GM21381 (cell line): Measurements from ENCODE around the gene DBR1.

Source experiments
- ATAC-seq: cut with Tn5 transposase; IDR thresholded peaks from one replicate; pipeline ENCODE4 v1.9.1; 2021; ENCODE audit warnings: mild to moderate bottlenecking, moderate library complexity; ENCODE audit not compliant: unreplicated experiment

DBR1 gene

GRCh38 chr3:138124706-138125355 is 49.9 kb downstream of the DBR1 start:
- no peak for ATAC-seq

GRCh38 chr3:138124188-138124587 is 50.5 kb downstream of the DBR1 start:
- no peak for ATAC-seq

DNA sequence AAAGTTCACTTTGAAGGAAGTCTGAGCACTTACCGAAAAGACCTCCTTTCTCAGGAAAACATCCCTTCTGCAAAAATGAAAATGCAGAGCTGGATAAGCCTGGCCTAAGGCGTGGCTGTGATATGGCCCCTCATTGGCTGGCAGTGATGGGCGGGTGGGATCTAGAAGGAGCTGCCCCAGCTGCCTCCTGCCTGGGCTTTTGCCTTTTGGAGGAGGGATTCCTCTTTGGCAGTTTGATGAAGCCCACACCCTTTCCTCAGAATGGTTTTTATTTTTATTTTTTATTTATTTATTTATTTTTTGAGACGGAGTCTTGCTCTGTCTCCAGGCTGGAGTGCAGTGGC is 55.3 kb downstream of the DBR1 start:
- ATAC-seq, result no peak

GRCh38 chr3:138118612-138119422 is 55.9 kb downstream of the DBR1 start:
- ATAC-seq, result peak; percentile 52

GRCh38 chr3:138114988-138115971 is 59.4 kb downstream of the DBR1 start, which contains the start of gene DZIP1L:
Gene DZIP1L (minus strand): TSS chr3:138115608. CDS start chr3:138103971, 11,637 bp downstream.
- peak; percentile 92 for ATAC-seq

DNA sequence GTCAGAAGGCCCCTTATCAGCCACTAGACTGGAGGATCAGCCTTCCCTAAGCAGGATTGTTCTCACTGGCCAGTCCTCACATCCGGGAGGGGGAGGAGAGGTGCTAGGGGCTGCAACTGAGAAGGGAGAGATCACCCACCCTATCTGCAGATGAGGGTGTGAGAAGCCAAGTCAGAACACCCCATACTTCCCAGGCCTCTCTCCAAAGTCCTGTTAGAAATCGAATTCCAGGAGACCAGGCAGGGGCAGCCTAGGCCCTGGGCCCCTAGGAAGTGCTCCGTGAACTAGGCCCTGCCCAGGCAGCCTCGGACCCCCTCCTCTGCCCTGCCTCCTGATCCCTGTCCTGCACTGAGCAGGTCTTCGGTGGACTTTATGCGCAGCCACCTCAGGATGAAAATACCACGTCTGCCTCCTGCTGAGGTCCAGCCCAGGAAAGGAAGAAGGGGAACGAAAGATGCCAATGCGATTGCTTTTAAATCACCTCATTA is 60.2 kb downstream of the DBR1 start:
- no peak for ATAC-seq

- no peak for ATAC-seq
Measured at GRCh38 chr3:138113326-138113725, 61.4 kb downstream of the DBR1 start.

DNA sequence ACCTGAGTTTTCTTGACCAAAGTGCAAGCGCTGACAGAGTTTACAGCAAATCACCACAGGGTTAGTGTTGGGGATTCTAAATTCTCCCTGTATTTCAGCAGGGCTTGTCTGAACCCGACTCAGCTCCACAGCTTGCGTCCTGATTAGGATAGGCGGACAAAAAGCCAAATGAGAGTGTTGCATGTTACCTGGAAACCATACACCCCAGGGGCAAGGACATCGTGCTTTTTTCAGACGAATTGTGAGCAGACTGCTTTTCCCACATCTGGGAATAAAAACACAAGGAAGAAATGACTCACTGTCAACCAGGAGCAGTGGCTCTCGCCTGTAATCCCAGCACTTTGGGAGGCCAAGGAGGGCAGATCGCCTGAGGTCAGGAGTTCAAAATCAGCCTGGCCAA is 62.4 kb downstream of the DBR1 start:
- ATAC-seq, result no peak
